GM12891 (cell line): ENCODE measurements around the gene MAPK11.

ENCODE experiments used
- POLR2A ChIP-seq: IDR thresholded peaks from 2 replicates; pipeline ENCODE4 v1.6.1; 2011; ENCODE audit warnings: low read depth, low read length, control low read depth
- POLR2AphosphoS5 ChIP-seq: IDR thresholded peaks from 2 replicates; pipeline ENCODE4 v1.6.1; 2011; ENCODE audit warnings: low read depth, low read length, control low read depth
- POU2F2 ChIP-seq: IDR thresholded peaks from 2 replicates; pipeline ENCODE4 v1.6.1; 2011; ENCODE audit warnings: low read depth, mild to moderate bottlenecking, control low read depth, low read length, moderate library complexity
- SPI1 ChIP-seq: IDR thresholded peaks from 2 replicates; pipeline ENCODE4 v1.6.1; 2011; ENCODE audit warnings: low read depth, low read length, control low read depth
- TAF1 ChIP-seq: IDR thresholded peaks from 2 replicates; pipeline ENCODE4 v1.6.1; 2011; ENCODE audit warnings: low read depth, low read length, control low read depth

GRCh38 chr22:50264946-50265669 lies 5.1 kb downstream of the MAPK11 start:
- TF ChIP-seq POLR2AphosphoS5 = no peak
- no peak for TF ChIP-seq TAF1
- no peak for TF ChIP-seq POLR2A
- TF ChIP-seq SPI1 = no peak
- no peak for TF ChIP-seq POU2F2
